Osteoblast (primary cell): Measurements from ENCODE around the gene TSPAN11. TPM values are rescaled to one million over a fixed set of nuclear protein-coding genes. Genes with fewer than 3 reads are reported as not detected.
"Not testable (repeated sequence)": the region's sequence is repeated elsewhere in the genome, so short reads cannot be mapped to it uniquely, and the experiment has no call there.

Source experiments
- DNase-seq: peaks from one replicate; pipeline ENCODE4 v3.0.0; 2011; ENCODE audit warnings: low spot score, mixed read lengths; ENCODE audit not compliant: insufficient read length; ENCODE audit errors: missing footprints
- H2AFZ ChIP-seq: 2 replicates; pipeline ENCODE4 v1.6.0; 2011; ENCODE audit warnings: mild to moderate bottlenecking, low read length
- H3K27ac ChIP-seq: 2 replicates; pipeline ENCODE4 v1.5.1; 2011; ENCODE audit warnings: mild to moderate bottlenecking, low read depth, low read length, moderate library complexity
- H3K27me3 ChIP-seq: 2 replicates; pipeline ENCODE4 v1.6.0; 2012; ENCODE audit warnings: mild to moderate bottlenecking, control low read depth, inconsistent platforms, low read length, moderate library complexity; ENCODE audit not compliant: insufficient read depth
- H3K36me3 ChIP-seq: 2 replicates; pipeline ENCODE4 v1.5.1; 2011; ENCODE audit warnings: mild to moderate bottlenecking, low read length, control low read depth, moderate library complexity; ENCODE audit not compliant: insufficient read depth
- H3K4me1 ChIP-seq: 2 replicates; pipeline ENCODE4 v1.5.1; 2011; ENCODE audit warnings: mild to moderate bottlenecking, low read length, control low read depth, moderate library complexity; ENCODE audit not compliant: insufficient read depth
- H3K4me2 ChIP-seq: 2 replicates; pipeline ENCODE4 v1.6.0; 2011; ENCODE audit warnings: mild to moderate bottlenecking, low read length; ENCODE audit not compliant: insufficient read depth
- H3K4me3 ChIP-seq: fragments of 200-600 bp; sonication (generic); 3 replicates; pipeline ENCODE4 v1.5.1; 2012; ENCODE audit warnings: mild to moderate bottlenecking, low read length, inconsistent platforms; ENCODE audit not compliant: insufficient read depth
- H3K79me2 ChIP-seq: 2 replicates; pipeline ENCODE4 v1.6.0; 2012; ENCODE audit warnings: mild to moderate bottlenecking, low read length, control low read depth, inconsistent platforms; ENCODE audit not compliant: insufficient read depth
- H3K9me3 ChIP-seq: 2 replicates; pipeline ENCODE4 v1.5.1; 2011; ENCODE audit warnings: low read depth, low read length, control low read depth
- H4K20me1 ChIP-seq: 2 replicates; pipeline ENCODE4 v1.6.0; 2012; ENCODE audit warnings: mild to moderate bottlenecking, low read length, control low read depth; ENCODE audit not compliant: insufficient read depth
- CTCF ChIP-seq: IDR thresholded peaks from 2 replicates; pipeline ENCODE4 v1.5.1; 2011; ENCODE audit warnings: mild to moderate bottlenecking, low read depth, low read length, moderate library complexity; ENCODE audit errors: extremely low read depth
- total RNA-seq: library from RNA; depleted of rRNA; stranded (reverse); fragments of >200 nt; gene quantifications from 2 replicates; pipeline ENCODE4 v1.2.3, GENCODE V29; 2012

TSPAN11 gene
- total RNA-seq, 1 donor: 5.4 TPM

GRCh38 chr12:31021809-31022494, 95.4 kb downstream of the TSPAN11 start:
- H3K36me3 ChIP-seq: no peaks in the 10 kb centered on the region
- no peak overlapping the region for H2AFZ ChIP-seq
- H3K79me2 ChIP-seq: no peaks in the 10 kb centered on the region
- no peaks in the 10 kb centered on the region for H3K9me3 ChIP-seq
- H3K4me2 ChIP-seq: no peak overlapping the region
- no peak overlapping the region for H3K27ac ChIP-seq
- no peak for TF ChIP-seq CTCF
- no peaks in the 10 kb centered on the region for H3K4me1 ChIP-seq
- DNase-seq: no peak
- H4K20me1 ChIP-seq: no peaks in the 10 kb centered on the region
- H3K27me3 ChIP-seq: peaks cover 8% of the 10 kb centered on the region
- no peak overlapping the region for H3K4me3 ChIP-seq

GRCh38 chr12:31023271-31023724, 96.8 kb downstream of the TSPAN11 start:
- Histone ChIP-seq H3K4me3 (no peak overlapping the region), H3K9me3 (no peaks in the 10 kb centered on the region), H3K27me3 (peaks cover 8% of the 10 kb centered on the region), H3K27ac (no peak overlapping the region), H4K20me1 (no peaks in the 10 kb centered on the region), H3K79me2 (no peaks in the 10 kb centered on the region), H2AFZ (no peak overlapping the region), H3K4me1 (no peaks in the 10 kb centered on the region), H3K36me3 (no peaks in the 10 kb centered on the region), H3K4me2 (no peak overlapping the region)
- no peak for DNase-seq
- no peak for TF ChIP-seq CTCF

- no peak for TF ChIP-seq CTCF
- Histone ChIP-seq H3K27ac (no peak overlapping the region), H3K27me3 (peaks cover 8% of the 10 kb centered on the region), H2AFZ (no peak overlapping the region), H3K36me3 (no peaks in the 10 kb centered on the region), H4K20me1 (no peaks in the 10 kb centered on the region), H3K9me3 (no peaks in the 10 kb centered on the region), H3K79me2 (no peaks in the 10 kb centered on the region), H3K4me2 (no peak overlapping the region), H3K4me3 (no peak overlapping the region), H3K4me1 (no peaks in the 10 kb centered on the region)
- no peak for DNase-seq
These were observed 99.7 kb downstream of the TSPAN11 start for GRCh38 chr12:31026202-31026601.

GRCh38 chr12:31027006-31027405, 100.5 kb downstream of the TSPAN11 start:
- not testable (repeated sequence) for H3K9me3 ChIP-seq, H3K36me3 ChIP-seq, H4K20me1 ChIP-seq, H3K27ac ChIP-seq, H3K4me1 ChIP-seq, H3K79me2 ChIP-seq, DNase-seq, H3K4me3 ChIP-seq, H3K4me2 ChIP-seq, H3K27me3 ChIP-seq, H2AFZ ChIP-seq
